Activated CD4-positive, alpha-beta T cell treated with anti-CD3 and anti-CD28 coated beads for 24 hours (primary cell): ENCODE data around the gene TIAM2.

Source experiments
- DNase-seq, 2 donors: peaks; one replicate each; pipeline ENCODE4 v3.0.0-alpha.2; 2020; ENCODE audit warnings: low read depth in 2 of 2

The TIAM2 gene

GRCh38 chr6:155061381-155061780 is 66.3 kb downstream of the TIAM2 start:
- DNase-seq: no peak

- DNase-seq: no peak
Measured at GRCh38 chr6:155062866-155063341, 67.8 kb downstream of the TIAM2 start.

DNA sequence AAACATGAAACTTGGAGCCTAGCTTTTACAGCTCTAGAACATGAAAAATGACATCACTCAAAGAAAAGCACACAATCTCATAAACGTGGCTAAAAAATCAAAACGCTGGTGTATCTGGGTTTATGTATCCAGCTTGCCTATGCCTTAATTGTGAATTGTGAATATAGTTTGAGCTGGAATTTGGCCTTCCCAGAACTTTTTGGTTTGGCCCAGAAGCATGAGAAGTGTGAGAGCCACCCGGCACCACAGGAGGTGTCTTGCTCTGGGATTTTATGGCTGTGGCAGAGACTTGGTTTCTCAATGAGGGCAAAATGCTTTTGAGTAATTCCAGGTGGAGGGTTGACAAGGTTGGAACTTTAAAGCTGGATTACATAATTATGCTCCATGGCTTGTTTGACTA is 69.2 kb downstream of the TIAM2 start:
- no peak for DNase-seq

DNA sequence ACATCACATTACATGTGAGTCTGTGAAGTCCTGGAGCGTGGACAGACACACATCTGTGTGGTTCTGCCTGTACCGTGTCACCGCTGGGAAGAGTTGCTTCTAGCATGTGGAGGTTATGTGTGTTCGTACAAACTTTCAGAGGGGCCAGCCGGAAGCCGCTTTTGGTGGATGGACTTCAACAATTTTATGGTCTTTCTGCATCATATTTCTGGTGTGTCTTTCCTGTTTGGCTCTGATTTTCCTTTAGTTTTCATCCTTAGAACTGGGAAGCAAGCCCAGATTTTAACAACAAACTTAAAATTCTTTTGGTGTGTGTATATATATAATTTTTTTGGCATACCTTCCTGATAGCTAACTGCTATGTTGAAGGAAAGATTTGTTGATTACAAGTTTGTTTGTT is 71.2 kb downstream of the TIAM2 start:
- DNase-seq: no peak

DNA sequence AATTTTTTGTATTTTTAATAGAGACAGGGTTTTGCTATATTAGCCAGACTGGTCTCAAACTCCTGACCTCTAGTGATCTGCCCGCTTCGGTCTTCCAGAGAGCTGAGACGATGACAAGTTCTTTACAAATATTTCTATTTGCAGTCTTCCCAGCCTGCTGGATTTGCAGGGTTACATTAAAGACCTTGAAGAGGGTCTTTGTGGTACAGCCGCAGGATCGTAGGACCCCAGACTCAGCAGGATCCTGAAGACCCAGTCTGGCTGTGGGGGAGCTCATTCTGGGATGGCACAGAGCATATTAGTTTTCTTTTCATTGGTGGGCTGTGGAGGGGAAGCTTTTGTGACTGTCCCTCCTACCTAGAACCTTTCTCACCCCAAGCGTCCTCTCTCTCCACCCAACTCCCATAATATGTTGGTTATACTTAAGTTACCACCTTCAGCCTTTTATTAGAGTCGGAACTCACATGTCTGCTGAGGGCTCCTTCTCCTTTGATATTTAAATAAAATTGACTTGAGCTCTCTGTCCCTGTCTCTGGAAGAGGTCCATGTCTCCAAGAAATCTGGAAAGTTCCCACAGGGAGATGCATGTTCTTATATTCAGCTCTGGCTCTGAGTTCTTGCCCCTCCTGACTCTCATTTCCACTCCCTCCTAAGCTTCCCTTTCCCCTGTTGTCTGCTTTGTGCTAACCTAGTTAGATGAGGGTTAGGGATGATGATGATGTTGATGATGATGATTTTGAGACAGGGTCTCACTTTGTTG is 72.0 kb downstream of the TIAM2 start:
- DNase-seq: no peak

DNA sequence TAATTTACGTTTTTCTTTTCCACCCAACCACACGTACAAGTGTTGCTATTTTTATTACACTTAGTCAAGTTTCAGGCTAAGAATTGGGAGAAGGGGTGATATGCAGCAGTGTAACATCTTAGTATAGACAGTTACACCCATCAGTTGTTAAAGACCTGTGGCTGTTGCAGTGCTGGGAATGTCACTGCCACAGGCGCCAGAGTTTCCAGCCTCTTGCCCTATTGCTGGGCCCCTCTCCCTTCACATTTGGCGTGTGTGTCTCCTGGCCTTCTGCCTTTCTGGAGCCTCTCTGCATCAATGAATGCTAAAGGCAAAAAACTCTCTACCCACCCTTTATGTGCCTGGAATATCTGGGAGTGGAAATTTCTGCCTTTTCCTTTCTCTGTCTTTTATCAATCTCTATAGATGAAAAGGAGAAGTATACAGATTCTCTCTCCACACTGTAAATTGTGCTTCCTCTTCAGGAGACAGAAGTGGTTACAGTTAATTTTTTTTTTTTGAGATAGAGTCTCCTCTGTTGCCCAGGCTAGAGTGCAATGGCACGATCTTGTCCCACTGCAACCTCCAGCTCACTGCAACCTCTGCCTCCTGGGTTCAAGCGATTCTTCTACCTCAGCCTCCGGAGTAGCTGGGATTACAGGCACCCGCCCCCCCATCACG is 73.0 kb downstream of the TIAM2 start:
- no peak for DNase-seq

GRCh38 chr6:155069543-155069942 is 74.4 kb downstream of the TIAM2 start:
- DNase-seq: no peak

- no peak for DNase-seq
Measured at GRCh38 chr6:155075930-155076695, 81.0 kb downstream of the TIAM2 start.

DNA sequence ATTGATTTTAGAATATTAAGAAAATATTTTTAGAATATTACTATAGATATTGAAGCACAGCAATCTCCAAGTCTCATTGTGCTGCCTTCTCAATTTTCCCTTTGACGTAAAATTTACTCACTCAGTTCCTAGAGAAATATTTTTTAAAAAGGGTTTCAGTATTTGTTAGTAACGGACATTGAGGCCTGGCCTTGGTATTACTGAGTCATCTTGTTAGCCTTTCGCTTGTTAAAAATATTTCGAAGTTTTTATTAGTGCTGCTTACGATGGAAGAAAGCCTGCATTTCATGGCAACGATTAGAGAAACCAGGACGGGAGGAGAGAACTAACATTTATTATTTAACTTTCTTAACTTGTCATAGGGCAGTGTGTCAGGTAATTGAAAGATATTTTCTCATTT is 82.2 kb downstream of the TIAM2 start:
- DNase-seq: no peak

DNA sequence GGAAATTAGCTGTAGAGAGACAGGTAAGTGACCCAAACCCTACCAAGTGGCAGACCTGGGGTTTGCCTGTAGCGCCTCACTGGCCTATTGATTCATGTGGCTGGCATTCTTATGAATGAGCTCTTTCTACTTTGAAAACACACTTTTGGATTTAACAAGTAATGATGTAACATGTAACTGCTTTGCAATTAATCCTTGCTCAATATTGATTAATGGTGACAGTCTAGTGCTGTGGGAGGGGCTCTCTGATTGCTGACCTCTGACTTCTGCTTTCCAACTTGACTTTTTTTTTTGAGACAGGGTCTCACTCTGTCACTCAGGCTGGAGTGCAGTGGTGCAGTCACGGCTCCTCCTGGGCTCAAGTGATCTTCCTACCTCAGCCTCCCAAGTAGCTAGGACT is 82.7 kb downstream of the TIAM2 start:
- DNase-seq: no peak

DNA sequence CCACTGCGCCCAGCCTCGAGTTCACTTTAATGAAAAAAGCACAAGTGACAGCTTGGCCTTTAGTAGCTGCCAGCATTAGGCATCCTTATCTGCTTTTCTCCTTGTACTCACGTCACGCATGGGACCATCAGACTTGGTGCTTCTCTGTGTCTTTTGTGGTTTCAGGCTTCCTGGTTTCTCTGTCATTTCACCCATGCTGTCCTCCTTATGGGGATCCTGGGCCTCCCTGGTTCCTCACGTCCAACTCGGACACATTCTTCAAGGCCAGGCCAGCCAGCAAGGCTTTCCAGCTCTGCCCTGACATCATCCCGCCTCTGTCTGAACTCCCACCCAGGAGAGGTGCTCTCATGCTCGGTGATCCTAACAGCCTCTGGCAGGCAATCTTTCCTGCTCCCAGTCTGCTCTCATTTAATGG is 83.2 kb downstream of the TIAM2 start:
- DNase-seq: no peak

DNA sequence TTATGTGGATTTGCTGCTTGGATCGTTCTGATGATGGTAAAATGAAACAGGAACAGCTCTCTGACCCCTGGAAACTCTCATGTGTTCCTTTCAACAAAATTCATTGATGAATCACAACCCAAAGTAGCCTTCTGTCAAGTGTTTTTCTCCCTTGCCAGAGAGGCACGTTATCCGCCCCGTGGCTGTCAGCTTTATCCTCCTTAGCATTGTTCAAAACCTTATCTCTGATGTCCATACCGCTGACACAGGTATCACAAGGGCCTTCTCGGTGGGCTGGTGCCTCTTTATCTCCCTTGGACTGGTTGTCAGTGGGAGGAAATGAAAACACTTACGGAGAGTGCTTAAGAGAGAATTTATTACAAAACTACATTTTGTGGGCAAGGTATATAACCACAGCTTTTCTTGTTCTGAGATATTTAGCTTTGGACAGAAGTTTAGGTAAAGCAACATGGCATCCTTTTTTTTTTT is 84.9 kb downstream of the TIAM2 start:
- no peak for DNase-seq

DNA sequence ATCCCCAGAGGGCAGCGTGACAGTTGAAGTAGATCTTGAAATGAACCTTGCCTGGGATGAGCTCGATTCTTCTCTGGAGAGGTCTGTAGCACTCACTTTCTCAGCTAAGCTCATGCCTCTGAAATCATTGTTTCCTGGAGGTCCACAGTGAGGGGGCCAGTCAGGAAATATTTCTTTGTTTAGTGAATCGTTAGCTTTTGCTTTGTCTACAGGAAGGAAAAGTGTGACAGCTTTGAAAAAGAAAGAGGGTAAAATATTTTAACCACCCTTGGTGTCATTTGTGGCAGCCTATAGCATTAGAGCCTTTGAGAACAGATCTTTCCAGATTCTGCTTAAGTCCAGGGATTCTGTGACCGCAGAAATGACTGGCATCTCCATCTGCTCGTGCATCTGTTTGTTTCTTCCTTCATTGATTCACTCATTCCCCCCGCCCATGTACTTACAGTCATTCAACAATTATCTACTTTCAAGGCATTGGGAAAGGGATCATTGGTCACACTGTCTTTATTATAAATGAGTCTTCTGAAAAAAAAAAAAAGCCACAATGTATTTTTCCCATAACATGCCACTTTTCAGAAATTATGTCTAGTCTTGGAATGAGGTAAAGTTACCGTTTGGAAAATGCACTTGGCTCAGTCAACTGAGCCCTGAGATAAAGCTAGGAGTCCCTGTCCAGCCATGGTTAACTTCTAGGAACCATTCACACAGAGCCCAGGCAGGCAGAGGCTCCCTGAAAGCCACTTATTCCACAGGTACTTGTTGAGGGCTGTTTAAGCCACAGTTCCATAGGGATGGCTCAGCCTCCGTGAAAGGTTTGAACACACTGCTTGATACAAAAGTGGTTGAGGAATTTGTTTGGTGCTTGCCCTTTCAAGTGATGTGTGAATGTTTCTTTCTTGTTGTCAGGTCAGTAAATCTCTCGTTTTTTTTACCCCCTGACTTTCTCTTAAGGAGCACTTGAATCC is 86.0 kb downstream of the TIAM2 start:
- no peak for DNase-seq

GRCh38 chr6:155084431-155085123 is 89.5 kb downstream of the TIAM2 start:
- no peak for DNase-seq

DNA sequence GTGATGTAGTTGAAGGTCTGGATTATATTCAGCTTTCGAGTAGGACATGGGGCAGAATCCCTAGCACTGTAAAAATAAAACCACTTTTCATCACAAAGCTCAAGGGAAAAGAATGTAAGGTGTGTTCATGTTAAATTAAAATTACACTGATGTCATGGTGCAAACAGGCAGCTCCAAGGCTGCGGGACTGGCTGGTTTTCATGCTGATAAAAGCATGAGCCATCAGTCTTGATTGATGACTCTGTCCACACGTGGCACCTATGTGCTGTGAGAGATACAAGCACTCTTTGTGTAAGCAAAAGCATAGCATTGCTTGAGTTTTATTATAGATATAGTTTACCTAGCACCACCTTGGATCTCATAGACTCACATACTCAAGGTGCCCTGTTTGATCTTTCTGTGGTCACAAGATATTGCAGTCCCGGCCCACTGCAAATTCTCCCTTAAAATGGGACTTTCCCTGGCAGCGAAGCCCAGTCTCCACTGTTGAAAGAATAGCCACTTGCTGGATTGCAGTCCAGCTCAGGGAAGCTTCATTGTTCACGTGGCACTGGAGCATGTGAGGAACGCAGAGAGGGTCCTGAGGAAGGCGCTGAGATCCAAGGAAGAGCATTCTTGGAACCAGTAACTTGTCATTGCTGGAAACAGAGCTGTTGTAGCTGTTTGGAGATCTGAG is 90.6 kb downstream of the TIAM2 start:
- DNase-seq: no peak

DNA sequence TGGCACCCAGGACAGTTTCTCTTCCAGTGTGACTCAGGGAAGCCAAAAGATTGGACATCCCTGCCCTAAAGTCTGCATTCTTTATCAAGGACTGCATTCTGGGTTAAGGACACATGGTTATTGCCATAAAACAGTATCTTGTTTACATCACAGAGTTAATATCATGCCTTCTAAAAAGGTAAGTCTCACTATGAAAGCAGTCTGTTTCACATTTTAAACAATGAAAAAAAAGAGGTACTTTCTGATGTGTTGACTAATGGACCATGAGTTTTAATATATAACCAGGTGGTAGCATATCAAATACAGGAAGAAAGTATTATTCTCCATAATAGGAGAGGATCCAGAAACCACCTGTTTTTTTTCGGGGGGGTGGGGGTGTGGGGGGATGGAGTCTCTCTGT is 93.7 kb downstream of the TIAM2 start:
- DNase-seq: no peak

GRCh38 chr6:155089746-155090145 is 94.6 kb downstream of the TIAM2 start:
- no peak for DNase-seq

DNA sequence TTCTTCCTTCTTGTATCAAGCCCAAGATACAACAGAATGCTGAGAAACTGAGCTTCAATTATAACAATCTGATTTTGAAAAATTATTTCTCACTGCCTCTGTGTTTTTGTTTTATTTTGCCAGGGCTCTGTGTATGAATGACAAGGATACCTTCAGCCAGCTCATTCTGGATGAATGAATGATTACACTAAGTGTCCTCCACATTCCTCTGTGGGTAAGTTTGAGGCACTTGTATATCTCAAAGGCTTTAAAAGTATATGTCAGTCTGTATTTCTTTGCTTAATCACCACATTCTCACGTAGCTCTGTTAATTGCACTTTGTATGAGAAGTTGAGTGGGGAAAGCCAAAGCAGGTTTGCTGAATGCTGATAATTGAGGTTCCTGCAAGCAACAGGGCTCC is 95.1 kb downstream of the TIAM2 start:
- no peak for DNase-seq

GRCh38 chr6:155091756-155092155 is 96.6 kb downstream of the TIAM2 start:
- no peak for DNase-seq

DNA sequence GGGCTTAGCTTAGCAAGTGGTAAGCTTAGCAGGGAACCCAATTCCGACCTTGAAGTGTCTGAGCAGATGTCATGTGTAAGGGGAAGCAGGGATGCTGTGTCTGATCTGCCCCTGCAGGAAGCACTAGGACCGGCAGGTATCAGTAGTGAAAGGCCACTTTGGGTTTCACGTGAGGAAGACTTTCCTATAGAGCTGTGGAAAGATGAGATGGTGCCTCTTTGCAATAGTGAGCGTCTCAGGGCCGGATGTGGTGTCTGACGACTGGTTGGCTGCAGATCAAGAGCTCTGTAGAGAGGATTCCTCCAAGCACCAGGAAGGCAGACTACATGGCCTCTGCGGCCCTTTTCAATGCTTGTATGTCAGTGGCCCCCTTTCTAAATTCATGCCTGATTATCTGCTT is 98.3 kb downstream of the TIAM2 start:
- DNase-seq: no peak
